Gastroesophageal sphincter (tissue), 3 donors: Measurements from ENCODE around the gene KRT15.

ENCODE experiments used
- CTCF ChIP-seq, 4 experiments: fragments of 200-600 bp in 2 of 4; fragments of 450-650 bp in 2 of 4; sonication (generic) in 1 of 4; IDR thresholded peaks; one replicate each; pipeline ENCODE4 v1.5.1; 2017 to 2019; ENCODE audit warnings: antibody characterized with exemption in 4 of 4, mild to moderate bottlenecking in 2 of 4, moderate library complexity in 2 of 4
- EP300 ChIP-seq: sonication (generic); formaldehyde crosslinking; IDR thresholded peaks from one replicate; pipeline ENCODE4 v1.6.1; 2017; ENCODE audit warnings: antibody characterized with exemption, mild to moderate bottlenecking
- POLR2A ChIP-seq, 2 donors: fragments of 450-650 bp; IDR thresholded peaks; one replicate each; pipeline ENCODE4 v1.6.1; 2017; ENCODE audit warnings: antibody characterized with exemption in 2 of 2, mild to moderate bottlenecking in 2 of 2, moderate library complexity in 1 of 2
- POLR2AphosphoS5 ChIP-seq: sonication (generic); formaldehyde crosslinking; IDR thresholded peaks from one replicate; pipeline ENCODE4 v1.6.1; 2017; ENCODE audit warnings: antibody characterized with exemption

- no peak for TF ChIP-seq POLR2AphosphoS5
- TF ChIP-seq CTCF (IDR thresholded peaks at IDR 0.05): no peak
- no peak for TF ChIP-seq POLR2A (IDR thresholded peaks at IDR 0.05)
- no peak for TF ChIP-seq EP300
These were observed 38.1 kb downstream of the KRT15 start for GRCh38 chr17:41480581-41480980.
